HCT116 (cell line): ENCODE measurements around the gene ATOH8. TPM values are rescaled to one million over a fixed set of nuclear protein-coding genes. Genes with fewer than 3 reads are reported as not detected.

Experiments
- ATAC-seq: fragments of 200-7000 bp; cut with Tn5 transposase; 2 replicates; pipeline ENCODE4 v1.9.1; 2020; ENCODE audit warnings: mild to moderate bottlenecking, moderate library complexity
- BruUV-seq: library from RNA; stranded (reverse); fragments of 400-500 nt; replicated peaks from 2 replicates; lab custom pipeline; 2021; lab: Mats Ljungman, UMichigan
- CTCF ChIA-PET: fragments of 300-600 bp; sonication (Branson Sonifier 250); formaldehyde crosslinking; loops from one replicate; lab custom pipeline; 2021; ENCODE audit warnings: antibody characterized with exemption; lab: Charles Lee
- POLR2A ChIA-PET: fragments of 300-600, 350-600 bp; sonication (Branson Sonifier 250); formaldehyde crosslinking; loops from one replicate; lab custom pipeline; 2021; ENCODE audit warnings: antibody characterized with exemption; lab: Charles Lee
- RAD21 ChIA-PET, 2 experiments: fragments of 300-600 bp; sonication (Branson Sonifier 250); formaldehyde crosslinking; loops; one replicate each; lab custom pipeline; 2023; ENCODE audit warnings: low total read pairs in 2 of 2; ENCODE audit not compliant: uncharacterized antibody in 2 of 2, unreplicated experiment in 2 of 2, low non-redundant PET in 1 of 2; lab: Charles Lee
- DNase-seq: peaks from one replicate; pipeline ENCODE4 v3.0.0-alpha.2; 2010; ENCODE audit warnings: low read depth, low spot score
- H2AFZ ChIP-seq: fragments of 200-600 bp; shearing (Covaris generic), sonication (generic); 2 replicates; pipeline ENCODE4 v1.6.1; 2017; ENCODE audit warnings: low read depth, mixed run types, mixed read lengths, antibody characterized with exemption, low read length; ENCODE audit not compliant: poor library complexity, severe bottlenecking
- H3K27ac ChIP-seq: 2 replicates; pipeline ENCODE4 v1.5.1; 2012; ENCODE audit warnings: low read depth, low read length
- H3K27me3 ChIP-seq: fragments of 200-600 bp; sonication (generic); 2 replicates; pipeline ENCODE4 v1.6.1; 2016; ENCODE audit warnings: mixed run types, low read length, mixed read lengths; ENCODE audit not compliant: insufficient read depth
- H3K36me3 ChIP-seq, 2 experiments: fragments of 200-500 bp in 1 of 2; fragments of 200-600 bp in 1 of 2; sonication (Bioruptor generic) in 1 of 2; sonication (generic) in 1 of 2; 2 replicates each; pipeline versions ENCODE4 v1.5.1 to v1.6.1; 2014 to 2016; ENCODE audit warnings: low read length in 2 of 2, inconsistent platforms in 1 of 2, mixed read lengths in 1 of 2, mixed run types in 1 of 2; ENCODE audit not compliant: insufficient read depth in 2 of 2, control insufficient read depth in 1 of 2
- H3K4me1 ChIP-seq, 2 experiments: fragments of 200-600 bp in 1 of 2; sonication (generic) in 1 of 2; 2 replicates each; pipeline versions ENCODE4 v1.5.1 to v1.6.1; 2012 to 2017; ENCODE audit warnings: low read length in 2 of 2, inconsistent platforms in 1 of 2, mild to moderate bottlenecking in 1 of 2, mixed read lengths in 1 of 2, mixed run types in 1 of 2, moderate library complexity in 1 of 2; ENCODE audit not compliant: insufficient read depth in 2 of 2, control insufficient read depth in 1 of 2
- H3K4me2 ChIP-seq: fragments of 200-600 bp; sonication (generic); 2 replicates; pipeline ENCODE4 v1.6.1; 2017; ENCODE audit warnings: mixed run types, low read length, mixed read lengths
- H3K4me3 ChIP-seq, 2 experiments: fragments of 200-600 bp in 1 of 2; sonication (generic) in 1 of 2; replicated peaks in 1 of 2; 2 replicates each; pipeline ENCODE4 v1.5.1; 2011 to 2016; ENCODE audit warnings: low read length in 2 of 2, control low read depth in 1 of 2, low read depth in 1 of 2, mild to moderate bottlenecking in 1 of 2, mixed read lengths in 1 of 2, mixed run types in 1 of 2
- H3K79me2 ChIP-seq: fragments of 200-600 bp; sonication (generic); 2 replicates; pipeline ENCODE4 v1.6.1; 2017; ENCODE audit warnings: mild to moderate bottlenecking, mixed run types, low read length, moderate library complexity, mixed read lengths; ENCODE audit not compliant: insufficient read depth
- H3K9ac ChIP-seq: fragments of 200-600 bp; sonication (generic); 2 replicates; pipeline ENCODE4 v1.6.1; 2016; ENCODE audit warnings: low read length, mixed read lengths
- H3K9me2 ChIP-seq: fragments of 200-600 bp; sonication (generic), shearing (Covaris generic); 2 replicates; pipeline ENCODE4 v1.6.1; 2017; ENCODE audit warnings: mixed run types, mild to moderate bottlenecking, moderate library complexity; ENCODE audit not compliant: insufficient read depth
- H3K9me3 ChIP-seq, 2 experiments: fragments of 200-500 bp in 1 of 2; fragments of 200-600 bp in 1 of 2; sonication (Bioruptor generic) in 1 of 2; sonication (generic) in 1 of 2; 2 replicates each; pipeline ENCODE4 v1.6.1; 2014 to 2017; ENCODE audit warnings: low read length in 2 of 2, mixed read lengths in 2 of 2, inconsistent platforms in 1 of 2, low read depth in 1 of 2, mild to moderate bottlenecking in 1 of 2, mixed run types in 1 of 2, moderate library complexity in 1 of 2; ENCODE audit not compliant: control insufficient read depth in 1 of 2, insufficient read depth in 1 of 2
- H4K20me1 ChIP-seq: fragments of 200-600 bp; sonication (generic), shearing (Covaris generic); 2 replicates; pipeline ENCODE4 v1.6.1; 2017; ENCODE audit warnings: mixed run types, mild to moderate bottlenecking, moderate library complexity; ENCODE audit not compliant: insufficient read depth
- ATF3 ChIP-seq: IDR thresholded peaks from 2 replicates; pipeline ENCODE4 v1.6.1; 2012
- CEBPB ChIP-seq: IDR thresholded peaks from 2 replicates; pipeline ENCODE4 v1.6.1; 2012; ENCODE audit warnings: low read depth
- EGR1 ChIP-seq: IDR thresholded peaks from 2 replicates; pipeline ENCODE4 v1.6.1; 2012; ENCODE audit warnings: low read depth
- EZH2phosphoT487 ChIP-seq: fragments of 200-600 bp; IDR thresholded peaks from 2 replicates; pipeline ENCODE4 v1.6.1; 2018; ENCODE audit warnings: antibody characterized with exemption, borderline replicate concordance
- FOSL1 ChIP-seq: IDR thresholded peaks from 2 replicates; pipeline ENCODE4 v1.6.1; 2012; ENCODE audit warnings: low read depth
- JUND ChIP-seq: IDR thresholded peaks from 2 replicates; pipeline ENCODE4 v1.6.1; 2012
- POLR2AphosphoS5 ChIP-seq: IDR thresholded peaks from 2 replicates; pipeline ENCODE4 v1.6.1; 2011; ENCODE audit warnings: mild to moderate bottlenecking, low read depth, low read length, moderate library complexity
- SIN3A ChIP-seq: IDR thresholded peaks from 2 replicates; pipeline ENCODE4 v1.6.1; 2012; ENCODE audit warnings: low read depth
- SP1 ChIP-seq: IDR thresholded peaks from 2 replicates; pipeline ENCODE4 v1.6.1; 2012; ENCODE audit warnings: low read depth
- YY1 ChIP-seq: IDR thresholded peaks from 2 replicates; pipeline ENCODE4 v1.6.1; 2011; ENCODE audit warnings: low read length, low read depth, moderate library complexity, mild to moderate bottlenecking; ENCODE audit not compliant: insufficient replicate concordance; ENCODE audit errors: extremely low read depth
- ZBTB33 ChIP-seq: IDR thresholded peaks from 2 replicates; pipeline ENCODE4 v1.6.1; 2011; ENCODE audit warnings: mild to moderate bottlenecking, low read length, moderate library complexity; ENCODE audit not compliant: insufficient replicate concordance; ENCODE audit errors: extremely low read depth
- ZNF274 ChIP-seq: fragments of 200-500 bp; sonication (Bioruptor generic); IDR thresholded peaks from 2 replicates; pipeline ENCODE4 v1.6.1; 2014; ENCODE audit warnings: mild to moderate bottlenecking, low read depth, low read length, inconsistent platforms
- intact Hi-C: fragments of 100-400 bp; cut with micrococcal nuclease; formaldehyde crosslinking; loops from 2 replicates; pipeline ENCODE4 v1.10.0; 2022
- total RNA-seq: library from RNA; stranded (reverse); gene quantifications from one replicate; pipeline ENCODE4 v1.2.1, GENCODE V29; 2021; ENCODE audit not compliant: unreplicated experiment
- TF ChIP-seq, protein P1 (sequence below), 3 experiments: fragments of 200-600 bp in 1 of 3; sonication (generic) in 1 of 3; IDR thresholded peaks in 2 of 3; conservative IDR thresholded peaks in 1 of 3; 2 replicates each; pipeline ENCODE4 v1.5.1; 2012 to 2017; ENCODE audit warnings: low read depth in 2 of 3, low read length in 2 of 3, antibody characterized with exemption in 1 of 3, borderline replicate concordance in 1 of 3, control low read depth in 1 of 3, mild to moderate bottlenecking in 1 of 3, mixed read lengths in 1 of 3, mixed run types in 1 of 3, moderate library complexity in 1 of 3; ENCODE audit not compliant: insufficient read depth in 1 of 3

The ATOH8 gene
- total RNA-seq, 1 experiment from 2014 or later, result 0.74 TPM

DNA sequence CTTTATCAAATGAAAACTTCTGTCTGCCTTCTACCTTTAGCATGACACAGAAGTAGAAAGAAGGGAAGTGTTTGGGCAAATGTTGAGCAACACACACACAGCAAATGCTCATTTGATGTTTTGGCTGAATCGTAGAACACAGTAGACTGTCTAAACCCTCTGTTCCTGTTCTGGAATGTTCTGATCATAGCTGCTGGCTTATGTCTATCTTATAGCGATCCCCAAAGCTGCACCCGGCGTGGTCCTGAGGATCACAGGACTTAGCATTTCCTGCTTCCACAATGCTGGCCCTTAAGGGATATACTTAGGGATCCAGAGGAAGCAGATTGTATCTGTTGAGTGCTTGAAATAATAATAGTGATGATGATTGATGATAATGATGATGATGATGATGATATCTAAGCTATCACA, 44.4 kb upstream of the ATOH8 start:
- H3K27me3 ChIP-seq, result no peaks in the 10 kb centered on the region
- intact Hi-C loops, result no loop called here
- H3K9me3 ChIP-seq, result no peaks in the 10 kb centered on the region
- H3K9ac ChIP-seq, result no peak overlapping the region
- H4K20me1 ChIP-seq, result no peaks in the 10 kb centered on the region
- no peaks in the 10 kb centered on the region for H3K9me2 ChIP-seq
- H3K27ac ChIP-seq, result no peak overlapping the region
- H3K4me1 ChIP-seq, result peaks cover 0 to 19% of the 10 kb centered on the region in 2 experiments; a peak in 1 of 4 replicates
- BruUV-seq, result no TSS peak
- H3K4me3 ChIP-seq, result no peak overlapping the region
- CTCF ChIA-PET, result interaction anchor here (0.7 to 4.6 kb wide), 5 partner anchors 10 to 72 kb away, joined by 3 to 29 read pairs (median 3); no protein-coding TSS in a partner anchor
- DNase-seq, result no peak
- TF ChIP-seq FOSL1, result no peak
- no peak for TF ChIP-seq ZNF274
- TF ChIP-seq POLR2AphosphoS5, result no peak
- no peak for TF ChIP-seq EGR1
- no peak overlapping the region for H3K4me2 ChIP-seq
- H2AFZ ChIP-seq, result no peak overlapping the region
- no peaks in the 10 kb centered on the region for H3K36me3 ChIP-seq
- ATAC-seq, result no peak
- RAD21 ChIA-PET, result interaction anchor here in 1 of 2 experiments (0.6 kb wide), 1 partner anchor 66 kb away, joined by 4 read pairs; no protein-coding TSS in a partner anchor
- no peaks in the 10 kb centered on the region for H3K79me2 ChIP-seq
- POLR2A ChIA-PET, result no interaction called here

GRCh38 chr2:85710687-85711577, 42.9 kb upstream of the ATOH8 start:
- H3K36me3 ChIP-seq, result no peaks in the 10 kb centered on the region
- no peak overlapping the region for H3K4me2 ChIP-seq
- CTCF ChIA-PET, result no interaction called here
- ATAC-seq (no peak), DNase-seq (no peak)
- BruUV-seq, result no TSS peak
- TF ChIP-seq, protein P1, sequence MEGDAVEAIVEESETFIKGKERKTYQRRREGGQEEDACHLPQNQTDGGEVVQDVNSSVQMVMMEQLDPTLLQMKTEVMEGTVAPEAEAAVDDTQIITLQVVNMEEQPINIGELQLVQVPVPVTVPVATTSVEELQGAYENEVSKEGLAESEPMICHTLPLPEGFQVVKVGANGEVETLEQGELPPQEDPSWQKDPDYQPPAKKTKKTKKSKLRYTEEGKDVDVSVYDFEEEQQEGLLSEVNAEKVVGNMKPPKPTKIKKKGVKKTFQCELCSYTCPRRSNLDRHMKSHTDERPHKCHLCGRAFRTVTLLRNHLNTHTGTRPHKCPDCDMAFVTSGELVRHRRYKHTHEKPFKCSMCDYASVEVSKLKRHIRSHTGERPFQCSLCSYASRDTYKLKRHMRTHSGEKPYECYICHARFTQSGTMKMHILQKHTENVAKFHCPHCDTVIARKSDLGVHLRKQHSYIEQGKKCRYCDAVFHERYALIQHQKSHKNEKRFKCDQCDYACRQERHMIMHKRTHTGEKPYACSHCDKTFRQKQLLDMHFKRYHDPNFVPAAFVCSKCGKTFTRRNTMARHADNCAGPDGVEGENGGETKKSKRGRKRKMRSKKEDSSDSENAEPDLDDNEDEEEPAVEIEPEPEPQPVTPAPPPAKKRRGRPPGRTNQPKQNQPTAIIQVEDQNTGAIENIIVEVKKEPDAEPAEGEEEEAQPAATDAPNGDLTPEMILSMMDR (IDR thresholded peaks at IDR 0.05 in 2 of 3, conservative IDR thresholded peaks at IDR 0.05 in 1 of 3; ENCODE audit: borderline replicate concordance in 1 of 3, insufficient read depth in 1 of 3, low read depth in 2 of 3, low read length in 2 of 3), result no peak
- TF ChIP-seq JUND (no peak), ATF3 (no peak), SIN3A (no peak), SP1 (no peak), YY1 (no peak), CEBPB (no peak), EZH2phosphoT487 (no peak), ZBTB33 (no peak)
- RAD21 ChIA-PET, result no interaction called here
- H3K9me2 ChIP-seq, result no peaks in the 10 kb centered on the region
- H3K4me3 ChIP-seq, result no peak overlapping the region
- H4K20me1 ChIP-seq, result no peaks in the 10 kb centered on the region
- no peak overlapping the region for H3K27ac ChIP-seq
- no peaks in the 10 kb centered on the region for H3K79me2 ChIP-seq
- H3K27me3 ChIP-seq, result no peaks in the 10 kb centered on the region
- no peaks in the 10 kb centered on the region for H3K9me3 ChIP-seq
- H2AFZ ChIP-seq, result no peak overlapping the region
- peaks cover 0 to 10% of the 10 kb centered on the region in 2 experiments; a peak in 1 of 4 replicates for H3K4me1 ChIP-seq
- intact Hi-C loops, result no loop called here
- H3K9ac ChIP-seq, result no peak overlapping the region
- POLR2A ChIA-PET, result no interaction called here
